ENCODE results near the gene ARL15.

DNA sequence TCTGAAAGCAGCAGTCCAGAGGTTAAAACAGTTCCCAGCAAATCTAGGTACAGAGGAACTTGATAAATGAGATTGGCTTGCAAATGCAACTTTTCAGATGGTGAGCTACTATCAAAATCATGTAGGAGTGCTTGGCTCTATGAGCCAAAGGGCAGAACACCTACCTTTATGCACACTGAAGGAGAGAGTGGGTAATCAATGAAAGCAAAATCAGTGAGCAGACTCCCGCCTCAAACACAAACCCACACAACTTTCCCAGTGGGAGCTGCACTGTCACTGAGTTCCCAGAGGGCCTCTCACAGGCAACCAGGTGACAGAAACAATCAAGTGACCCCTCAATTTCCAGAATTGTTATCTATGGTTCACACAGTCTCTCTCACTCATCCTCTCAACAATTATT is 8.5 kb downstream of the ARL15 start:
- TF ChIP-seq, protein P1, sequence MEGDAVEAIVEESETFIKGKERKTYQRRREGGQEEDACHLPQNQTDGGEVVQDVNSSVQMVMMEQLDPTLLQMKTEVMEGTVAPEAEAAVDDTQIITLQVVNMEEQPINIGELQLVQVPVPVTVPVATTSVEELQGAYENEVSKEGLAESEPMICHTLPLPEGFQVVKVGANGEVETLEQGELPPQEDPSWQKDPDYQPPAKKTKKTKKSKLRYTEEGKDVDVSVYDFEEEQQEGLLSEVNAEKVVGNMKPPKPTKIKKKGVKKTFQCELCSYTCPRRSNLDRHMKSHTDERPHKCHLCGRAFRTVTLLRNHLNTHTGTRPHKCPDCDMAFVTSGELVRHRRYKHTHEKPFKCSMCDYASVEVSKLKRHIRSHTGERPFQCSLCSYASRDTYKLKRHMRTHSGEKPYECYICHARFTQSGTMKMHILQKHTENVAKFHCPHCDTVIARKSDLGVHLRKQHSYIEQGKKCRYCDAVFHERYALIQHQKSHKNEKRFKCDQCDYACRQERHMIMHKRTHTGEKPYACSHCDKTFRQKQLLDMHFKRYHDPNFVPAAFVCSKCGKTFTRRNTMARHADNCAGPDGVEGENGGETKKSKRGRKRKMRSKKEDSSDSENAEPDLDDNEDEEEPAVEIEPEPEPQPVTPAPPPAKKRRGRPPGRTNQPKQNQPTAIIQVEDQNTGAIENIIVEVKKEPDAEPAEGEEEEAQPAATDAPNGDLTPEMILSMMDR (IDR thresholded peaks at IDR 0.05; ENCODE audit: insufficient read depth, low read length): no peak
- TF ChIP-seq GABPA (IDR thresholded peaks at IDR 0.05; ENCODE audit: low read depth) (no peak), POLR2AphosphoS5 (IDR thresholded peaks at IDR 0.05; ENCODE audit: low read depth) (no peak)
